Heart right ventricle (tissue), 16 donors: Measurements from ENCODE around the gene PLCB4. TPM values are rescaled to one million over a fixed set of nuclear protein-coding genes. Genes with fewer than 3 reads are reported as not detected.

ENCODE experiments used
- ATAC-seq, 8 donors: fragments of 200-7000 bp; cut with Tn5 transposase; one replicate each; pipeline ENCODE4 v1.9.1; 2020; ENCODE audit warnings: mild to moderate bottlenecking in 8 of 8, moderate library complexity in 8 of 8, moderate number of reproducible peaks in 1 of 8
- DNase-seq, 2 donors: peaks; one replicate each; pipeline ENCODE4 v3.0.0-alpha.2; 2020
- H3K27ac ChIP-seq, 10 donors: fragments of 200-600 bp; sonication (generic) in 2 of 10; one replicate each; pipeline versions ENCODE4 v1.5.0 to v1.8.0; 2020 to 2022; ENCODE audit warnings: mild to moderate bottlenecking in 3 of 10
- H3K27me3 ChIP-seq, 7 donors: fragments of 200-600 bp; one replicate each; pipeline ENCODE4 v1.8.0; 2021 to 2022; ENCODE audit warnings: mild to moderate bottlenecking in 2 of 7
- H3K36me3 ChIP-seq, 9 donors: fragments of 200-600 bp; sonication (generic) in 1 of 9; one replicate each; pipeline versions ENCODE4 v1.5.0 to v1.8.0; 2020 to 2022; ENCODE audit warnings: mild to moderate bottlenecking in 2 of 9
- H3K4me1 ChIP-seq, 9 donors: fragments of 200-600 bp; sonication (generic) in 1 of 9; one replicate each; pipeline versions ENCODE4 v1.5.0 to v1.8.0; 2020 to 2022; ENCODE audit warnings: mild to moderate bottlenecking in 4 of 9
- H3K4me3 ChIP-seq, 10 donors: fragments of 200-600 bp; sonication (generic) in 2 of 10; one replicate each; pipeline versions ENCODE4 v1.5.0 to v1.8.0; 2020 to 2022; ENCODE audit warnings: mild to moderate bottlenecking in 7 of 10, moderate library complexity in 2 of 10
- H3K9me3 ChIP-seq, 11 donors: fragments of 200-600 bp in 10 of 11; sonication (generic) in 2 of 11; one replicate each; pipeline versions ENCODE4 v1.5.0 to v1.8.0; 2013 to 2022; ENCODE audit warnings: mild to moderate bottlenecking in 2 of 11, control low read depth in 1 of 11, moderate library complexity in 1 of 11
- CTCF ChIP-seq, 9 donors: fragments of 200-600 bp; sonication (generic) in 2 of 9; IDR thresholded peaks; one replicate each; pipeline versions ENCODE4 v1.5.0 to v1.8.0; 2021 to 2022; ENCODE audit warnings: antibody characterized with exemption in 9 of 9, mild to moderate bottlenecking in 5 of 9, moderate library complexity in 1 of 9
- WGBS, 2 donors: extraction: QIAGEN DNeasy Blood & Tissue Kit; methylation state at CpG; one replicate each; pipeline ENCODE4 v1.1.7; 2013; ENCODE audit warnings: inconsistent platforms in 1 of 2; 5-methylcytosine and 5-hydroxymethylcytosine counted together
- intact Hi-C, 10 donors: fragments of 100-400 bp; cut with DNase I; formaldehyde crosslinking; loops; one replicate each; pipeline versions ENCODE4 v1.11.1 to v1.14.2; 2022
- polyA plus RNA-seq, 2 donors: library from polyadenylated mRNA; stranded (reverse); fragments of 200-250 nt; gene quantifications; one replicate each; pipeline ENCODE4 v1.2.3, GENCODE V29; 2013
- total RNA-seq, 10 donors: library from RNA; stranded (reverse); fragmentation: NEBNext Ultra II Directional in 3 of 10; extraction: Animal tissue kit (Norgen Biotek cat#: 25700) in 3 of 10; gene quantifications; one replicate each; pipeline versions ENCODE4 v1.2.1 to v1.2.4, GENCODE V29; 2021 to 2023
- donor health status: Arrhythmogenic right ventricular cardiomyopathy.
- donor health status: ischemic (EF 13 %, LVEDD 7.1; RV severe dilation, severe dysfunction).
- donor health status: healthy with polysubstance abuse.
- donor health status: DM: no; HTN: yes; CAD: no.
- donor health status: DM: no; HTN: no; CAD: no.
- donor health status: ischemic (EF 25% LVEDD 6.9; RV normal size, moderate dysfunction).
- donor health status: ischemic (EF 25% LVEDD 5.7; RV mildly dilated, moderate dysfunction).
- donor health status: healthy.
- donor health status: DM: yes; HTN: yes; CAD: no.
- donor health status: Ischemic cardiomyopathy.
- donor health status: ischemic (EF 35%, LVEDD 5.7; RV mildly dilated, moderate dysfunction).
- donor health status: nonischemic (EF 11% LVEDD 7.7; RV severe dilation, severe dysfunction).
- donor health status: DM: yes; HTN: yes; CAD: no.
- donor health status: PGD.
- donor health status: ischemic (EF 29% LVEDD 5.4; RV normal size, mild dysfunction).
- donor health status: nonischemic (EF 23%, LVEDD 6.1; RV moderate dilation, normal function).

Gene PLCB4
- total and polyA plus RNA-seq, 12 donors, result 3.6 to 33.3 (median 28.4) TPM

- no peak overlapping the region for H3K4me3 ChIP-seq
- TF ChIP-seq CTCF (IDR thresholded peaks at IDR 0.05), result no peak
- intact Hi-C loops, result no loop called here
- 76 to 78% methylated on average over 5 of the region's 5 CpGs for WGBS, 2 donors
- H3K9me3 ChIP-seq, result no peaks in the 10 kb centered on the region
- ATAC-seq, result no peak
- H3K4me1 ChIP-seq, result peaks cover 5 to 47% (median 31%) of the 10 kb centered on the region in 9 donors
- no peaks in the 10 kb centered on the region for H3K36me3 ChIP-seq
- DNase-seq, result no peak
- no peak overlapping the region for H3K27ac ChIP-seq
- peaks cover 22 to 99% (median 91%) of the 10 kb centered on the region in 7 donors for H3K27me3 ChIP-seq
Measured at GRCh38 chr20:9510911-9511310, 442.0 kb downstream of the PLCB4 start.

GRCh38 chr20:9514072-9514460 lies 445.2 kb downstream of the PLCB4 start:
- DNase-seq (no peak), ATAC-seq (no peak)
- intact Hi-C loops, result no loop called here
- H3K4me1 ChIP-seq, result peaks cover 0 to 30% (median 25%) of the 10 kb centered on the region in 9 donors
- no peaks in the 10 kb centered on the region for H3K36me3 ChIP-seq
- 4 to 6% methylated on average over 9 of the region's 9 CpGs for WGBS, 2 donors
- peaks cover 6 to 99% (median 91%) of the 10 kb centered on the region in 7 donors for H3K27me3 ChIP-seq
- no peak for TF ChIP-seq CTCF (IDR thresholded peaks at IDR 0.05)
- no peak overlapping the region for H3K4me3 ChIP-seq
- H3K9me3 ChIP-seq, result no peaks in the 10 kb centered on the region
- H3K27ac ChIP-seq, result no peak overlapping the region

- Histone ChIP-seq H3K4me3 (peak within 1 kb of the TSS in 7 of 10 donors; percentile 11 to 42 (median 38)), H3K4me1 (peaks cover 0 to 30% (median 25%) of the 10 kb centered on the region in 9 donors), H3K27me3 (peaks cover 6 to 99% (median 91%) of the 10 kb centered on the region in 7 donors), H3K9me3 (no peaks in the 10 kb centered on the region), H3K36me3 (no peaks in the 10 kb centered on the region), H3K27ac (no peak within 1 kb of the TSS)
- intact Hi-C loops, result no loop called here
- WGBS, 2 donors, result 1 to 2% methylated on average over 38 of the region's 38 CpGs
- ATAC-seq (peak in 7 of 8 donors; percentile 36 to 80 (median 69)), DNase-seq (peak in 1 of 2 donors; percentile 12)
- no peak for TF ChIP-seq CTCF (IDR thresholded peaks at IDR 0.05)
Measured at GRCh38 chr20:9514461-9515213, 445.8 kb downstream of the PLCB4 start, which contains the start of gene LAMP5. Gene LAMP5 (plus strand): TSS chr20:9514590. CDS start chr20:9514853, 263 bp downstream.

- intact Hi-C loops, result no loop called here
- ATAC-seq (peak in 1 of 8 donors; percentile 61), DNase-seq (no peak)
- H3K4me3 ChIP-seq, result peak overlapping the region in 6 of 10 donors; percentile 29 to 42 (median 38)
- H3K36me3 ChIP-seq, result no peaks in the 10 kb centered on the region
- no peak overlapping the region for H3K27ac ChIP-seq
- TF ChIP-seq CTCF (IDR thresholded peaks at IDR 0.05), result no peak
- 4 to 5% methylated on average over 13 of the region's 13 CpGs for WGBS, 2 donors
- peaks cover 6 to 99% (median 91%) of the 10 kb centered on the region in 7 donors for H3K27me3 ChIP-seq
- H3K9me3 ChIP-seq, result no peaks in the 10 kb centered on the region
- peaks cover 0 to 30% (median 25%) of the 10 kb centered on the region in 9 donors for H3K4me1 ChIP-seq
Measured at GRCh38 chr20:9515214-9515585, 446.3 kb downstream of the PLCB4 start.
